NCI-H748 (cell line): Measurements from ENCODE around the gene TRIM52.

ENCODE experiments used
- DNase-seq: peaks from one replicate; lab custom pipeline; 2025; ENCODE audit not compliant: unreplicated experiment; lab: John Stamatoyannopoulos, UW

TRIM52 gene

DNA sequence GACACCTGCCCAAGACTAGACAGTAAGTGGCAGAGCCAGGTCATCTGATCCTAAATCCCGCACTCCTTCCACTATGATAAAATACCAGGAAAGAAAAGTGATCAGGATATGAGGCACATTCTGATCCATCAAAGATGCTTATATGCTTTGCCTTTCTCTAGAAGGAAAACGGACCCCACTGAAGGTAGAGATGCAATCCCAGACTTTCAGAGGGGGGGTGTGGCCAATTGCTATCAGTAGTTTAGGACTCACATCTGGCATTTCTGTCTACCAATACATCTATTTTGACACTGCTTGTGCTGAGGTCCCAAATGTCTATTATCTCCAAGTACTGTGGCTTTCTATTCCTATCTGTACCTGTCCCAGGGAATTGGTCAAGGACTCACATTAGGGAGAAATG is 1.7 kb downstream of the TRIM52 start:
- DNase-seq: no peak

DNA sequence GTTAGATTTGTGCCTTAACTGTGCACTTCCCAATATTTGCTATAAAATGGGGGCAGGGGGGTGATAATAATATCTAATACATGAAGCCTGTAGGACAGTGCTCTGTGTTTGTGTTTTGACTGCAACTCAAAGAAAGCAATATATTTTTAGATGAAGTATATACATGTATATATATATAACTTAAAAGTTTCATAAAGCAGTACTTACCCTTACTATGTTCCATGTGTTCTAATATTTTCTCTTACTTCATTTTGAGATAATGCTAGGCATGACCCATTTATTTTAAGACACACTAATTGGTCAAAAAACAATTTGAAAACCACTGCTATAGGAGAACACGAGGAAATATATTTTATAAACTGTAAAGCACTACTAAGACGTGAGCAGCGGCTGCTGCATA is 2.4 kb downstream of the TRIM52 start:
- no peak for DNase-seq

DNA sequence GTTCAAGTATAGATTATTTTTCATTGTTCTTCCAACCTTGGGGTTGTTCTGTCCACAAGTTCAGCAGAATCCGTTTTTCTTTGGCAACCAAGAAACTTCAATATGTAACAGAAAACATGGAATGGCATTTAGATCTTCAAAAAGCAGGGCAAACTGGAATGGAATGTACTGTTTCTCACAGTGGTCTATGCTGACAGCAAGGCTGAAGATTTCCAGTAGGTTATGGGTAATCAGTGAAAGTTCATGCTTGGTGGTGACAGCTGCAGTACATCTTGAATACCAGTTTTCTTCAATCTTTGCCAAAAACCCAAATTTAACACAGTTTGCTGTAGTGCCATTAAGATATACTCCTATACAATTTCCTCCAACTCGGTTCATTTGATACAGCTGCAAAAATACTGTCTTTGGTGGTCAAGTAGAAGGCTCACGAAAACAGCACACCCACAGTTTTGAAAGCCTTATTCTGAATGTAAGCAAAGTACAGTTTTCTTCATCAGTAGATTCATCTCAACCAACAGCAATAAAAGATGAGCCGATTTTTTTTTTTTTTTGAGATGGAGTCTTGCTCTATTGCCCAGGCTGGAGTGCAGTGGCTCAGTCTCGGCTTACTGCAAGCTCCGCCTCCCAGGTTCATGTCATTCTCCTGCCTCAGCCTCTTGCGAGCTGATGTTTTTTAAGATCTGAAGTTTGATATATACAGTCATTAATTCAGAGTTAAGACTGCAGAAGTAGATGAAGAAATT is 4.9 kb downstream of the TRIM52 start:
- DNase-seq: no peak

- no peak for DNase-seq
Measured at GRCh38 chr5:181255276-181255675, 5.7 kb downstream of the TRIM52 start.

DNA sequence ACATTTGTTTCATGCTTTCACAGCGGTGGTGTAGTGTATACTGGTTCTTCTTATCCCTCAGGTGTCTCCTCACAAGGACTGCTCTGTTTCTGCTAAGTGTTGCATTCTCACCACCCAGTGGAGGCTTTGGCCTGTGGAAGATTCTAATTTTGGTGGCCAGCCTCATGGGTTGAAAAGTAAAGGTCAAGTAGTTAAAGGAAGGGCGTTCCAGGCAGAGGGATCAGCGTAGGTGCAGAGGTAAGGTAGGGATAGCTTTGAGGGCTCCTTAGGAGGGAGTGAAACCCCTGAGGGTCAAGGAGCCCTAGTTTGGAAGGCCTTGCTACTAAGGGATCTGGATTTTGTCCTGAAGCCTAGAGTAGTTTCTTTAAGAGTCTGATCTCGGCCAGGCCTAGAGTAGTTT is 12.7 kb downstream of the TRIM52 start:
- DNase-seq: no peak

DNA sequence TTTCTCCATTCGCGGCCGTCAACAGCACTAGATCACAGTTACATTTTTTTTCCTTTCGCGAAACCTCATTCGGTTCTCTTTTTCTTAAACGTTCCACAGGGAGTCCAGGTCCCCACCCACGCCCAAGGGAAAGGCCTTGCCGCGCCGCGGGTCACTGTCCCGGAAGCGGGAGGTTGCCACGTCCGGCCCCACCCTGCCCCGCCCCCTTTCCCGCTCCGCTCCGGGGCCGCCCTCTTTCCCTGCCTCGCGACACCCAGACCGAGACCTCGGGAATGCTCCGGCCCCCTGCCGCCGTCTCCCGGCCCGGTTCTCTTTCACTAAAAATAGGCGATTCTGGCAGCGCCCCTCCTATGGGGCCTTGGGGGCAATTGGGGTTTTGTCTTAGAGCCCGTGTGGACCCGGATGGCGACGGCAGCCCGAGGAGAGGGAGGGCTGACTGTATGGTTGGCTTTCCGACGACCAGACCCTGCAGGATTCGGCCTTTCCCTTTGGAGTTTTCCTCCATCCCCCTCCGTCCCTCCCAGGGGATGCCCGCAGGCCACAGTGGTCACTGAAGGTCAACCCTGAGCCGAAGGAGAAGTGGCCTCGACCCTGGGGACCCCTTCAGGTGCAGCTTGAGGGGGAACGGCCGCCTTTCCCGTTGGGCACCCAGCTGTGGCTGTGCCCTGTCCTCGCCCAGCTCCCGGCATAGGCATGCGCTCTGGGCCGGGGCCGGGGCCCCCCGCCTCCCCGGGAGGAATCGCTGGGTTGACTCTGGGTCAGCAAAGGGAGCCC is 14.5 kb downstream of the TRIM52 start:
- no peak for DNase-seq

DNA sequence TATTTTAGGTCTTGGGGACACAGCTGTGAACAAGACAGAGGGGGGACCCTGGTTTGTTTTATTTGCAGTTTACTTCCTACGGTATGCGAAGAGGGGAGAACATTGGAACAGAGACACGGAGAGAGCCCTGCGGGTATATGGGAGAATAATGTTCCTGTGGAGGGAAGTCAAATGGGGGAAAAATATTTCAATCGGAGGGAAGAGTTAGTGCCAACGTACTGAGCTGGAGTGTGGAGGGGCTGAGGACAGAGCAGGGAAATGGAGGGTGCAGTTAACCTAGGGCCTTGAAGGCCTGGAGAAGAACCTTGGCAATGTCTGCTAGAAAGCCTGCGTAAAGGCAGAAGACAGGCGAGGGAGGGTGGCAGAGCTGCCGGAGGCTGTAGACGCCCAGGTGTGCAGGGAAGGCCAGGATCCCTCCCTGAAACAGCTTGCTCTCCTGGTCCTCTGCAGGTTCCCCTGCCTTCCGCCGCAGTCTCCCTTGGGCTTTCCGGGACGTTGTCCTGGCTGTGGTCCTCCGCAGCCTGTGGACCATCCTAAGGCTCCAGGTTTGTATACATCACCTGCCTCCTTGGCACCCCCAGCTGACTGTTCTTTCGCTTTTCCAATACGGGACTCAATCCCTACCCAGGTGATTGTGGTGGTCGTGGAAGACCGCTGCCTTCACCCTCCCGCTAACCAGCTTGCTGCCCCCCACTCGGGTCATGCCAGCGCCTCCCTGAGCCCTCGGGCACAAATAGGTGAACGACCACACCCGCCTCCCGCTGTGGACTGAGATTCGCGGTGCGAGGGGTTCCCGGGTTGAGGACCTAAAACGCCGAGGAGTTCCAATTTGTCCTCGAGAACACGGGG is 15.3 kb downstream of the TRIM52 start:
- DNase-seq: no peak

- DNase-seq: no peak
Measured at GRCh38 chr5:181243564-181244343, 17.2 kb downstream of the TRIM52 start, which contains the start of gene RACK1. Gene RACK1, minus strand, starts transcription at chr5:181243906. Its CDS starts 106 bp downstream, at chr5:181243800.

GRCh38 chr5:181243018-181243563 is 17.9 kb downstream of the TRIM52 start:
- DNase-seq: no peak

GRCh38 chr5:181242031-181242451 is 18.9 kb downstream of the TRIM52 start:
- no peak for DNase-seq

GRCh38 chr5:181241393-181241975 is 19.5 kb downstream of the TRIM52 start:
- DNase-seq: no peak

DNA sequence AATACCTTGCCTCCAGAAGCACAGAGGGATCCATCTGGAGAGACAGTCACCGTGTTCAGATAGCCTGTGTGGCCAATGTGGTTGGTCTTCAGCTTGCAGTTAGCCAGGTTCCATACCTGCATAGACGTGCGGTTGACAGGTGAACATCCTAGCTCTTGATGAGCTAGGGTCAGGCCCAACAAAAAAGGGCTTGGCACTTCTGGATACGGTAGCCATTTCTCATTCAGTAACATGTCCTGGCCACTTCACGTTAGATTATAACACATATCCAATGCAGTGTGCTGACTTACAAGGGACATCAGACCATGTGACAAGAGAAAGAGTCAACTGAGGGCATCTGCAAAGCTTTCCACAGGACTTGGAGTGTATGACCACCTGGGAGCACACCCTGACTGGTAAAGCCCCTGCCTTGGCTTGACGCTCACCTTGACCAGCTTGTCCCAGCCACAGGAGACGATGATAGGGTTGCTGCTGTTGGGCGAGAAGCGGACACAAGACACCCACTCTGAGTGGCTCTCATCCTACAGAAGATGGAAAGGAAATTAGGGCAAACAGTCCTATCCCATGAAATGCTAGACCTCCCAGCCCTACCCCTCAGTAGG is 21.8 kb downstream of the TRIM52 start:
- DNase-seq: no peak

DNA sequence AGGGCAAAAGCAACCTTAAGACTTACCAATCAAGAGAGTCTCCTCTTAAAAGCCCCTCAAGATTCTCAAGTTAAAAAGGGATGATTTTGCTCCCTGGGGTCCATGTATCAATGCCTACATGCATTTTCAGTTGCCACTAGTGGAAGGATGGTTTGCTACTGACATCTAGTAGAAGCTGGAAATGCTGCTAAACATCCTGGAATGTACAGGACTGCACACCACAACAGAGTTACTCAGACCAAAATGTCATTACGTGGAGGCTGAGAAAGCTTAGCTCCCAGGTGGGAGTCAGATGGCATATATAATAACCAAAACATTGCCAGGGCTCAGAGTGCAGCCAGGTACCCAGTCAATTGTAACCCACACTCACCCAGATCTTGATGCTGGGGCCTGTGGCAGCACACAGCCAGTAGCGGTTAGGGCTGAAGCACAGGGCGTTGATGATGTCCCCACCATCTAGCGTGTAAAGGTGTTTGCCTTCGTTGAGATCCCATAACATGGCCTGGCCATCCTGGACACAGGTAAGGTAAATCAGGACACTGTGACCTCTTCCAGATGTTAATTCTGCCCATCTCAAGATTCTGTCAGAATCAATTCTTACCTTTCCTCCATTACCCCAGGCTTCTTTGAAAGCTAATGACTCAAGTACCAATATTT is 23.1 kb downstream of the TRIM52 start:
- no peak for DNase-seq

DNA sequence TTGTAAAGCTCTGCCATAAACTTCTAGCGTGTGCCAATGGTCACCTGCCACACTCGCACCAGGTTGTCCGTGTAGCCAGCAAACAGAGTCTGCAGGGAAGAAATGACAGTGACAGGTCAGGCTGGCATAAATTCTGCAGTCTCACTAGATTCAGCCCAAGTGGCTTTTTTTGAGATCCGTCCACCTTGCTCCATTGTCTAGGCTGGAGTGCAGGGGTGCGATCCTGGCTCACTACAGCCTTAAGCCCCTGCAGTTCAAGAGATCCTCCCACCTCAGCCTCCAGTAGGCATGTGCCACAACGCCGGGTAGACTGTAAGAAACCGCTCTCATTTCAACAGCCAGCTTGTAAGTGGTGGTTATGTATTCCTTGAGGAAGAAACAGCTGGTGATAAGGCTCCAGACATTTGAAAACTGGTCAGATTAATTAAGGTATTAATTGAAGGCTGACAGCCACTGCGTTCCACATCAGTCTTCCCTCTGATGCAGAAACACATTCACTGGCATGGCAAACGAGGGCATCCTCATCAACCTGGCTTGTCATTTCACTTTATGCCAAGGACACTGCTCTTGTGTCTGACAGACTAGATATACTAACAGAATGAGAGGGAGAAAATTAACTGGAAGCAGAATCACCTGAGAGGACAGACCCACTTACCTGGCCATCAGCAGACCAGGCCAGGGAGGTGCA is 23.8 kb downstream of the TRIM52 start:
- no peak for DNase-seq

DNA sequence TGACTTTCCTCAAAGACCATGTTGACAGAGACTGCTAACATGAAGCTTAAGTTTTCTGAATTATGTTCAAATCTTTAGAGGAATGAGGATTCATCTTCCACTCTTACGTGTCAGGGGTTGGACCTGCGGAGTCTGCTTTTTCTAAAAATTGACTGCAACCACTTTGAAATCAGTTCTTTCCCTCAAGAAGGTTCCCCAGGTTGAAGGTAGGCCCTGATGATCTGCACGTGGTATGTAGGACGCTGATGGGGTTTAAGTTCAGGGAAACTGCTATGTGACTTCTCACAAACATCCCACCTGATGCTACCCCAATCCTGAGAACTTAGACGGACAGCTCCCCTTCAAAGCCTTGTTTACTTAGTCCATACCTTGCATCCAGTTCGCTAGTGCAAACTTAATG is 24.5 kb downstream of the TRIM52 start:
- no peak for DNase-seq

DNA sequence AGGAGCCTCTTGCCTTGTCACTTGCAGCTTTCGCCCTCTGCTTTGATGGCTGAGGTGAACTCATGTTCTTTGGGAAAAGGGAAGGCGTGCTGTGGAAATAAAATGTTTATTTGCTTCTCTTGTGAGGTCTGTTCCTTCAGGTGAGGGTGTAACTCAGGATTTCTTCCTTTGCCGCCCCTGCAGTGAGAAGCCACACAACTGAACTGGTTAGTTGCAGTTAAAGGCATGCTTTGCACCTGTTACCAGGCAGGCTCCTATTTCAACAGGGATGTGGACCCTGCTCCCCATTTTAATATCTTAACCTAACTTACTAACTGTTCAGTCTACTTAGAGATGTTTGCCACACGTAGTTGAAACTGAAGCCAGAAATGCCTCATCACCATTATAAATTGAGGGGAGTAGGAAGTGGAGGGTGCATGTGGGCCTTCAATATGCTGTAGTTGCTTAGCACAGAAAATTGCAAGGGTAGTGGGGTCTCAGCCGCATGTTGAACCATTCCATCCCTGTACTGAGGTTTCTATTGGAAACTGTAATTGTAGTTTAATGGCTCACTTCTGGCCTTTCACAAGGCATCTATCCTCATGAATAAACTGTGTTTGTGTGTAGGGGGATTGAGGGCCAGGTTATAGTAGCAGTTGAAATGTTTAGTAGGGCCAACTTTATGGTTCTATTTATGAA is 25.1 kb downstream of the TRIM52 start:
- no peak for DNase-seq

GRCh38 chr5:181235323-181235688 is 25.6 kb downstream of the TRIM52 start:
- DNase-seq: no peak
